DOHH2 (cell line): ENCODE data around the gene STX16.

Experiments used
- H3F3A ChIP-seq: fragments of 200-600 bp; sonication (generic), shearing (Covaris generic); 2 replicates; pipeline ENCODE4 v1.6.0; 2016; ENCODE audit warnings: antibody characterized with exemption, mild to moderate bottlenecking; ENCODE audit not compliant: control insufficient read depth, insufficient read depth
- H3K27ac ChIP-seq: fragments of 200-600 bp; sonication (generic); 2 replicates; pipeline ENCODE4 v1.5.1; 2014; ENCODE audit warnings: low read depth, mild to moderate bottlenecking, low read length, moderate library complexity
- H3K27me3 ChIP-seq: fragments of 200-600 bp; sonication (generic); 2 replicates; pipeline ENCODE4 v1.6.1; 2014; ENCODE audit warnings: mild to moderate bottlenecking, low read length, mixed read lengths; ENCODE audit not compliant: control insufficient read depth
- H3K36me3 ChIP-seq: fragments of 200-600 bp; sonication (generic); 2 replicates; pipeline ENCODE4 v1.6.1; 2014; ENCODE audit warnings: mild to moderate bottlenecking, low read length, moderate library complexity, mixed read lengths; ENCODE audit not compliant: control insufficient read depth
- H3K4me1 ChIP-seq: fragments of 200-600 bp; sonication (generic); 2 replicates; pipeline ENCODE4 v1.6.1; 2014; ENCODE audit warnings: mild to moderate bottlenecking, low read length, mixed read lengths; ENCODE audit not compliant: control insufficient read depth
- H3K4me2 ChIP-seq: fragments of 200-600 bp; sonication (generic); 2 replicates; pipeline ENCODE4 v1.6.0; 2014; ENCODE audit warnings: mild to moderate bottlenecking, low read length, moderate library complexity
- H3K4me3 ChIP-seq: fragments of 200-600 bp; sonication (generic); 2 replicates; pipeline ENCODE4 v1.5.1; 2014; ENCODE audit warnings: mild to moderate bottlenecking, low read length, mixed read lengths
- H3K79me2 ChIP-seq: fragments of 200-600 bp; sonication (generic); 2 replicates; pipeline ENCODE4 v1.6.1; 2014; ENCODE audit warnings: mild to moderate bottlenecking, low read length, mixed read lengths; ENCODE audit not compliant: control insufficient read depth
- H3K9me2 ChIP-seq: fragments of 200-600 bp; sonication (generic); replicated peaks from 2 replicates; pipeline ENCODE4 v1.6.1; 2014; ENCODE audit warnings: mild to moderate bottlenecking, low read length, mixed read lengths; ENCODE audit not compliant: control insufficient read depth
- H3K9me3 ChIP-seq: fragments of 200-600 bp; sonication (generic); 2 replicates; pipeline ENCODE4 v1.6.1; 2014; ENCODE audit warnings: antibody characterized with exemption, low read length, mixed read lengths; ENCODE audit not compliant: control insufficient read depth, insufficient read depth
- H4K20me1 ChIP-seq: fragments of 200-600 bp; sonication (generic); 2 replicates; pipeline ENCODE4 v1.6.0; 2014; ENCODE audit warnings: low read depth, mild to moderate bottlenecking, antibody characterized with exemption, low read length, moderate library complexity; ENCODE audit not compliant: control insufficient read depth, insufficient read depth
- CTCF ChIP-seq: fragments of 200-600 bp; sonication (generic); IDR thresholded peaks from one replicate; pipeline ENCODE4 v1.5.1; 2014; ENCODE audit warnings: antibody characterized with exemption, mild to moderate bottlenecking, low read depth, low read length; ENCODE audit not compliant: poor library complexity, severe bottlenecking
- EZH2phosphoT487 ChIP-seq: fragments of 200-600 bp; sonication (generic); IDR thresholded peaks from 2 replicates; pipeline ENCODE4 v1.6.1; 2017; ENCODE audit warnings: borderline replicate concordance, mild to moderate bottlenecking, antibody characterized with exemption, low read length, moderate library complexity, mixed read lengths

The STX16 gene

GRCh38 chr20:58677079-58677604 is 26.1 kb downstream of the STX16 start:
- no peak for TF ChIP-seq EZH2phosphoT487
- no peak for TF ChIP-seq CTCF
- Histone ChIP-seq H3K4me3 (no peak overlapping the region), H3K79me2 (no peaks in the 10 kb centered on the region), H3F3A (no peaks in the 10 kb centered on the region), H3K27me3 (no peaks in the 10 kb centered on the region), H3K4me1 (no peaks in the 10 kb centered on the region), H3K9me3 (no peaks in the 10 kb centered on the region), H3K9me2 (no peaks in the 10 kb centered on the region), H3K27ac (no peak overlapping the region), H4K20me1 (0 out of 2 replicates have a peak, but pooled peaks cover 8% of the 10 kb centered on the region), H3K4me2 (no peak overlapping the region), H3K36me3 (peaks cover 68% of the 10 kb centered on the region)

GRCh38 chr20:58677808-58678207 is 26.7 kb downstream of the STX16 start:
- Histone ChIP-seq H3K79me2 (no peaks in the 10 kb centered on the region), H3K9me2 (no peaks in the 10 kb centered on the region), H3K4me1 (no peaks in the 10 kb centered on the region), H4K20me1 (0 out of 2 replicates have a peak, but pooled peaks cover 8% of the 10 kb centered on the region), H3K4me2 (no peak overlapping the region), H3F3A (no peaks in the 10 kb centered on the region), H3K36me3 (peaks cover 65% of the 10 kb centered on the region), H3K9me3 (no peaks in the 10 kb centered on the region), H3K27ac (no peak overlapping the region), H3K4me3 (no peak overlapping the region), H3K27me3 (no peaks in the 10 kb centered on the region)
- TF ChIP-seq EZH2phosphoT487: no peak
- TF ChIP-seq CTCF: no peak

GRCh38 chr20:58678806-58679205 is 27.7 kb downstream of the STX16 start:
- no peak for TF ChIP-seq CTCF
- no peak for TF ChIP-seq EZH2phosphoT487
- Histone ChIP-seq H3K36me3 (peaks cover 56% of the 10 kb centered on the region), H3K4me1 (no peaks in the 10 kb centered on the region), H3K79me2 (no peaks in the 10 kb centered on the region), H3F3A (no peaks in the 10 kb centered on the region), H3K4me2 (no peak overlapping the region), H3K4me3 (no peak overlapping the region), H3K27me3 (no peaks in the 10 kb centered on the region), H3K9me3 (no peaks in the 10 kb centered on the region), H3K27ac (no peak overlapping the region), H3K9me2 (no peaks in the 10 kb centered on the region), H4K20me1 (0 out of 2 replicates have a peak, but pooled peaks cover 8% of the 10 kb centered on the region)
